ENCODE results near the gene MAP3K6.

- TF ChIP-seq POLR2A (IDR thresholded peaks at IDR 0.05): no peak
- no peak for TF ChIP-seq CTCF (IDR thresholded peaks at IDR 0.05)
Observed at GRCh38 chr1:27355683-27356082, 11.1 kb downstream of the MAP3K6 start.
